Neuronal stem cell (in vitro differentiated cells): Measurements from ENCODE around the gene CACNA2D4.
A peak's percentile ranks its signal among the peaks of the same experiment; 100 is the strongest.

Source experiments
- DNase-seq: peaks from one replicate; pipeline ENCODE4 v3.0.0-alpha.2; 2013; ENCODE audit warnings: low spot score
- H2AFZ ChIP-seq: one replicate; pipeline ENCODE4 v1.6.1; 2013; ENCODE audit warnings: mild to moderate bottlenecking, low read length, inconsistent platforms
- H2AK5ac ChIP-seq: 2 replicates; pipeline ENCODE4 v1.6.1; 2013; ENCODE audit warnings: low read depth, mild to moderate bottlenecking, inconsistent platforms, low read length, moderate library complexity, mixed read lengths
- H2BK120ac ChIP-seq: 2 replicates; pipeline ENCODE4 v1.6.1; 2013; ENCODE audit warnings: low read depth, mild to moderate bottlenecking, inconsistent platforms, low read length, moderate library complexity, mixed read lengths
- H2BK12ac ChIP-seq: one replicate; pipeline ENCODE4 v1.6.1; 2013; ENCODE audit warnings: low read length, inconsistent platforms
- H2BK15ac ChIP-seq: 2 replicates; pipeline ENCODE4 v1.6.1; 2013; ENCODE audit warnings: mild to moderate bottlenecking, low read length, inconsistent platforms, mixed read lengths
- H2BK5ac ChIP-seq: one replicate; pipeline ENCODE4 v1.6.1; 2013; ENCODE audit warnings: inconsistent platforms, mild to moderate bottlenecking, low read length, moderate library complexity
- H3K14ac ChIP-seq: one replicate; pipeline ENCODE4 v1.6.1; 2013; ENCODE audit warnings: low read length, inconsistent platforms
- H3K18ac ChIP-seq: 2 replicates; pipeline ENCODE4 v1.6.1; 2013; ENCODE audit warnings: low read length, inconsistent platforms
- H3K23ac ChIP-seq: 2 replicates; pipeline ENCODE4 v1.6.1; 2013; ENCODE audit warnings: low read depth, mild to moderate bottlenecking, mixed read lengths, low read length, inconsistent platforms; ENCODE audit not compliant: poor library complexity
- H3K27ac ChIP-seq: replicated peaks from 3 replicates; pipeline ENCODE4 v1.5.1; 2013; ENCODE audit warnings: low read length, inconsistent platforms
- H3K27me3 ChIP-seq, 3 experiments: 2 replicates each; pipeline ENCODE4 v1.6.1; 2013; ENCODE audit warnings: low read length in 3 of 3, mild to moderate bottlenecking in 2 of 3, inconsistent platforms in 1 of 3, low read depth in 1 of 3, mixed read lengths in 1 of 3, moderate library complexity in 1 of 3; ENCODE audit not compliant: control insufficient read depth in 3 of 3, insufficient read depth in 3 of 3
- H3K36me3 ChIP-seq, 2 donors: replicated peaks in 1 of 2; 2 replicates each; pipeline ENCODE4 v1.6.1; 2013; ENCODE audit warnings: low read length in 2 of 2; ENCODE audit not compliant: control insufficient read depth in 2 of 2, insufficient read depth in 2 of 2
- H3K4ac ChIP-seq: 2 replicates; pipeline ENCODE4 v1.6.1; 2013; ENCODE audit warnings: inconsistent platforms, mild to moderate bottlenecking, low read length, moderate library complexity
- H3K4me1 ChIP-seq, 2 donors: 1 replicate in 1 of 2; 2 replicates in 1 of 2; pipeline ENCODE4 v1.6.1; 2013; ENCODE audit warnings: low read length in 2 of 2, low read depth in 1 of 2; ENCODE audit not compliant: control insufficient read depth in 2 of 2, insufficient read depth in 1 of 2
- H3K4me2 ChIP-seq: one replicate; pipeline ENCODE4 v1.6.1; 2013; ENCODE audit warnings: mild to moderate bottlenecking, low read length, inconsistent platforms; ENCODE audit not compliant: insufficient read depth, poor library complexity, severe bottlenecking
- H3K4me3 ChIP-seq, 2 donors: 2 replicates each; pipeline ENCODE4 v1.5.1; 2013; ENCODE audit warnings: low read length in 2 of 2, mild to moderate bottlenecking in 2 of 2, inconsistent platforms in 1 of 2, moderate library complexity in 1 of 2
- H3K79me1 ChIP-seq: one replicate; pipeline ENCODE4 v1.6.1; 2013; ENCODE audit warnings: low read depth, mild to moderate bottlenecking, inconsistent platforms, low read length, moderate library complexity
- H3K9ac ChIP-seq: one replicate; pipeline ENCODE4 v1.6.1; 2013; ENCODE audit warnings: mild to moderate bottlenecking, low read depth, low read length, inconsistent platforms; ENCODE audit not compliant: poor library complexity
- H3K9me3 ChIP-seq, 2 donors: replicated peaks in 1 of 2; 2 replicates each; pipeline versions ENCODE3 to v1.6.1; 2013; ENCODE audit warnings: low read length in 2 of 2, mild to moderate bottlenecking in 2 of 2, inconsistent platforms in 1 of 2, low read depth in 1 of 2, mixed read lengths in 1 of 2, moderate library complexity in 1 of 2; ENCODE audit not compliant: control insufficient read depth in 2 of 2, insufficient read depth in 1 of 2
- H4K8ac ChIP-seq: one replicate; pipeline ENCODE4 v1.6.1; 2013; ENCODE audit warnings: low read depth, mild to moderate bottlenecking, inconsistent platforms, low read length, moderate library complexity
- H4K91ac ChIP-seq: one replicate; pipeline ENCODE4 v1.6.1; 2013; ENCODE audit warnings: low read length, low read depth, mild to moderate bottlenecking, inconsistent platforms; ENCODE audit not compliant: poor library complexity
- WGBS, 2 donors: extraction: QIAGEN DNeasy Blood & Tissue Kit; methylation state at CpG; one replicate each; pipeline ENCODE4 v1.1.7; 2013; ENCODE audit warnings: missing lambda C conversion rate in 2 of 2, mixed read lengths in 1 of 2; ENCODE audit not compliant: insufficient read length in 2 of 2, insufficient replicate concordance in 1 of 2; ENCODE audit errors: extremely low coverage in 2 of 2; 5-methylcytosine and 5-hydroxymethylcytosine counted together

CACNA2D4 gene

GRCh38 chr12:1917172-1918070 lies 1.0 kb downstream of the CACNA2D4 start:
- peak overlapping the region; percentile 3 for H2BK12ac ChIP-seq
- peak overlapping the region; percentile 60 for H2BK15ac ChIP-seq
- H3K27me3 ChIP-seq = peaks cover 0 to 7% (median 0%) of the 10 kb centered on the region in 3 experiments
- no peak overlapping the region for H3K9ac ChIP-seq
- H3K4me2 ChIP-seq = peak overlapping the region; percentile 37
- H3K79me1 ChIP-seq = peaks cover 2% of the 10 kb centered on the region
- DNase-seq = no peak
- no peaks in the 10 kb centered on the region for H3K36me3 ChIP-seq
- H3K27ac ChIP-seq = peak overlapping the region; percentile 85
- peak overlapping the region; percentile 49 for H2BK5ac ChIP-seq
- WGBS, 2 donors = no CpG with 5 or more reads among the region's 22 CpGs
- no peak overlapping the region for H3K4me3 ChIP-seq
- H3K4ac ChIP-seq = no peak overlapping the region
- H4K91ac ChIP-seq = no peak overlapping the region
- no peaks in the 10 kb centered on the region for H3K9me3 ChIP-seq
- peak overlapping the region; percentile 49 for H2AK5ac ChIP-seq
- H3K23ac ChIP-seq = no peak overlapping the region
- no peak overlapping the region for H4K8ac ChIP-seq
- peaks cover 1 to 33% of the 10 kb centered on the region in 2 donors for H3K4me1 ChIP-seq
- peak overlapping the region; percentile 74 for H2AFZ ChIP-seq
- peak overlapping the region; percentile 99 for H2BK120ac ChIP-seq
- peak overlapping the region; percentile 92 for H3K18ac ChIP-seq
- H3K14ac ChIP-seq = no peak overlapping the region

GRCh38 chr12:1916371-1917171 lies 1.9 kb downstream of the CACNA2D4 start:
- DNase-seq = no peak
- Histone ChIP-seq H2AFZ (no peak overlapping the region), H3K4me3 (no peak overlapping the region), H3K36me3 (no peaks in the 10 kb centered on the region), H3K4ac (no peak overlapping the region), H3K79me1 (peaks cover 2% of the 10 kb centered on the region), H4K91ac (no peak overlapping the region), H3K4me1 (peaks cover 1 to 36% of the 10 kb centered on the region in 2 donors), H2AK5ac (peak overlapping the region; percentile 49), H3K9me3 (no peaks in the 10 kb centered on the region), H2BK120ac (peak overlapping the region; percentile 20), H2BK12ac (peak overlapping the region; percentile 3), H3K27ac (no peak overlapping the region), H3K18ac (peak overlapping the region; percentile 50), H3K23ac (no peak overlapping the region), H3K14ac (no peak overlapping the region), H3K4me2 (no peak overlapping the region), H2BK5ac (peak overlapping the region; percentile 43), H2BK15ac (peak overlapping the region; percentile 1), H4K8ac (no peak overlapping the region), H3K27me3 (peaks cover 0 to 7% (median 0%) of the 10 kb centered on the region in 3 experiments), H3K9ac (no peak overlapping the region)
- WGBS, 2 donors = no CpG with 5 or more reads among the region's 18 CpGs

- Histone ChIP-seq H3K36me3 (no peaks in the 10 kb centered on the region), H4K91ac (peak overlapping the region; percentile 11), H4K8ac (no peak overlapping the region), H3K79me1 (peaks cover 2% of the 10 kb centered on the region), H3K14ac (no peak overlapping the region), H2AFZ (no peak overlapping the region), H2BK5ac (no peak overlapping the region), H3K27ac (no peak overlapping the region), H2BK15ac (peak overlapping the region; percentile 68), H3K9me3 (no peaks in the 10 kb centered on the region), H3K9ac (peak overlapping the region; percentile 53), H2BK120ac (peak overlapping the region; percentile 14), H2AK5ac (peak overlapping the region; percentile 89), H3K4me3 (no peak overlapping the region), H3K23ac (no peak overlapping the region), H3K4ac (no peak overlapping the region), H3K27me3 (peaks cover 0 to 7% (median 0%) of the 10 kb centered on the region in 3 experiments), H3K18ac (peak overlapping the region; percentile 68), H2BK12ac (peak overlapping the region; percentile 41), H3K4me1 (peaks cover 1 to 37% of the 10 kb centered on the region in 2 donors), H3K4me2 (no peak overlapping the region)
- no peak for DNase-seq
- WGBS, 2 donors = no CpG with 5 or more reads among the region's 18 CpGs
These were observed 3.1 kb downstream of the CACNA2D4 start for GRCh38 chr12:1915082-1915968.
